ENCODE results near the gene ATG7.

DNA sequence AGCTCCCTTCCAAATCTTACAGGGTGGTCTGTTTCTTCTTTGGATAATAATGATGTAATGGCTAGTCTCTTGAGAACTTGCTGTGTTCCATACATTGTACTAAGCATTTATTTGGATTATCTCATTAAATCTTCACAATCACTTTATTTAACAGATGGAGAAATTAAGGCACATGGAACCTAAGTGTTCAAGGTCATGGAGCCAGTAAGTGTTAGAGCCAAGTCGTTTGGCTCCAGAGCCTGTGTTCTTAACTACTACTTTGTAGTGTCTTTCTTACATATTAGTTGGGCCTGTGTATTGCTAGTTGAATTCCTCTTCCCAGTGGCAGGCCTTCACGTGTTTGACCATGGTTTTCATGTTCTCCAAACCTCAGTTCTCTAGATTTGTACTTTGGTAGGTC, 177.8 kb downstream of the ATG7 start:
- no peak for TF ChIP-seq POLR2A (IDR thresholded peaks at IDR 0.05; ENCODE audit: low read depth, low read length)
- TF ChIP-seq TAF1 (IDR thresholded peaks at IDR 0.05; ENCODE audit: borderline replicate concordance, low read depth, low read length): no peak
- no peak for TF ChIP-seq POLR2AphosphoS5 (IDR thresholded peaks at IDR 0.05; ENCODE audit: low read depth, low read length)

Measured in GM12892 (cell line).